ENCODE results near the gene HMGXB3. TPM values are rescaled to one million over a fixed set of nuclear protein-coding genes. Genes with fewer than 3 reads are reported as not detected.

HMGXB3 gene, protein sequence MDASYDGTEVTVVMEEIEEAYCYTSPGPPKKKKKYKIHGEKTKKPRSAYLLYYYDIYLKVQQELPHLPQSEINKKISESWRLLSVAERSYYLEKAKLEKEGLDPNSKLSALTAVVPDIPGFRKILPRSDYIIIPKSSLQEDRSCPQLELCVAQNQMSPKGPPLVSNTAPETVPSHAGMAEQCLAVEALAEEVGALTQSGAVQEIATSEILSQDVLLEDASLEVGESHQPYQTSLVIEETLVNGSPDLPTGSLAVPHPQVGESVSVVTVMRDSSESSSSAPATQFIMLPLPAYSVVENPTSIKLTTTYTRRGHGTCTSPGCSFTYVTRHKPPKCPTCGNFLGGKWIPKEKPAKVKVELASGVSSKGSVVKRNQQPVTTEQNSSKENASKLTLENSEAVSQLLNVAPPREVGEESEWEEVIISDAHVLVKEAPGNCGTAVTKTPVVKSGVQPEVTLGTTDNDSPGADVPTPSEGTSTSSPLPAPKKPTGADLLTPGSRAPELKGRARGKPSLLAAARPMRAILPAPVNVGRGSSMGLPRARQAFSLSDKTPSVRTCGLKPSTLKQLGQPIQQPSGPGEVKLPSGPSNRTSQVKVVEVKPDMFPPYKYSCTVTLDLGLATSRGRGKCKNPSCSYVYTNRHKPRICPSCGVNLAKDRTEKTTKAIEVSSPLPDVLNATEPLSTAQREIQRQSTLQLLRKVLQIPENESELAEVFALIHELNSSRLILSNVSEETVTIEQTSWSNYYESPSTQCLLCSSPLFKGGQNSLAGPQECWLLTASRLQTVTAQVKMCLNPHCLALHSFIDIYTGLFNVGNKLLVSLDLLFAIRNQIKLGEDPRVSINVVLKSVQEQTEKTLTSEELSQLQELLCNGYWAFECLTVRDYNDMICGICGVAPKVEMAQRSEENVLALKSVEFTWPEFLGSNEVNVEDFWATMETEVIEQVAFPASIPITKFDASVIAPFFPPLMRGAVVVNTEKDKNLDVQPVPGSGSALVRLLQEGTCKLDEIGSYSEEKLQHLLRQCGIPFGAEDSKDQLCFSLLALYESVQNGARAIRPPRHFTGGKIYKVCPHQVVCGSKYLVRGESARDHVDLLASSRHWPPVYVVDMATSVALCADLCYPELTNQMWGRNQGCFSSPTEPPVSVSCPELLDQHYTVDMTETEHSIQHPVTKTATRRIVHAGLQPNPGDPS (N-terminal part only)
- 31.1 and 51.5 TPM in 2 replicates for total RNA-seq

DNA sequence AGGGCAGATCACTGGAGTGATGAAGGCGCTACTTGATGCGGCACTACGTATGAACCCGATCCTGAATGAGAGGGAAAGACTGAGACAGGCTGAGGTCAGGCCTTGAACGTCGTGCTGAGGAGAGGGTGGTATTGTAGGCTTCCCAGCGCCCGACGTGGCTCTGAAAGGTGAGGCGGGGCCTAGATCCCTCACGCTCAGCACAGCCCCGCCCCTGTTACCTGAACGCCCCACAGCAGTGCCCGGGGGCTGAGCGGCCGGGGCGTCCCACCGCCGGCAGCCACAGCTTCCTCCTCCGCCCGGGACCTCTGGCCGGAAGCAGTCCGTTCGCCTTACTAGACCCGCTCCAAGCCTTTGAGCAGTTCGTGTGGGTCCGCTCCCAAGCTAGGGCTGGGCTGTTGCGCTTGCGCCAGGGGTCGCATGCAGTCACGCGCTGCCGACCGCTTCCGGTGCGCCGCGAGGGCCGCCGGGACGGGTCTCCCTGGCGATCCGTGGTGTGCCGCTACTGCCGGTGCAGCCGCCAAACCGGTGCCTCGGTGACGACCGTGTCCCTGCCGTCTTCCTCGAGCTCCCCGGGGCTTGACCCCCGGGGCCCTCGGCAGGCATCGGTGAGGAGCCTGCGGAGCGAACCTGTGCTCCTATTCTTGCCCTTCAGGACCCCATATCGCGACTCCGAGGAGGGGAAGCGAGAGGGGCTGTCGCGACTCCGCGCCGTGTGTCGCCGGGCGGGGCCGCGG is at the start of gene HMGXB3, which contains the start of gene TIGD6:
Gene HMGXB3, plus strand, starts transcription at position 484 of the 734 bp plus-strand sequence. CDS start 4,114 bp downstream, outside the sequence.
Gene TIGD6, minus strand, starts transcription at position 399 of the 734 bp plus-strand sequence. CDS start 4,306 bp downstream, outside the sequence.

DNA sequence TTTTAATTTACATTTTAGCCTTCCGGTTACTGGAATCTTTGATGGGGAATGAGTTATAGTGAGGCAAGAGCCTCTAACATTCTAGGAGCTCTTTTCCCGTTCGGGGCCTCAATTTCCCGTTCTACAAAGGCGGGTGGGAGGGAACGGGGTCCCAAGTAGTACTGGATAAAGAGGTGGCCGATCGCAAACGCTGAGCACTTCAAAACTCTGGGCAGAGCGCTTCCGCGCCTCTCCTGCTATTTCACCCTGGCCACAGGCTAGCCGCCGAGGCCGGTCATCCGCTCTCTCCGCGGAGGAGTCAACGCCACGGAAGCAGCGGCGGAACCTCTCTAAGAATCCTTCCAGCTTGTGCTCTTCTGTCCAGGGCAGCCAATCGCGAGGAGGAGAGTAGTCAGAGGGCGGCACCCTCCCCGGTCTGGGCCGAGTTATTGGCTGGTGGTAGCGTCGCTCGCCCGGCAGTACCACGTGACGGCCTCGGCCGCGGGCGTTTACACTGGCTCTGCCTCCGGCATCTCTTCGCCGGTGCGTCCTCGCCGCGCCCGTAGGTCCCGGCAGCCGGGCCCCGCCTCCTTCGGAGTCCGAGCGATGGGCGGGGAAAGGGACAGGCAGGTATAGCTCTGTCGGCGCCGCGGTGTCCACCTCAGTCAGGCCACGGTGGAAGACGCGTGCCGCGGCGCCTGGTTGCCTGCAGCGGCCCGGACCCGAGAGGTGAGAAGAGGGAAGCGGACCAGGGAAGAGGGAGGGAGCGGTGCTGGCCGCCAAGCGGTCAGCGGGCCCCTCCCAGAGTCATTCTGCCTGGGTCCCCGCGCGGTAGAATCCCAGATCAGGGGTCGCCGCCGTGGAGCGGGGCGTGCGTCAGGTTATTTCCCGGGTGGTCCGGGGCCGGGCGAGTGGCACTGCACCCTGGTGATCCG is 40.0 kb upstream of the HMGXB3 start, which contains the start of gene SLC26A2:
Gene SLC26A2, plus strand, starts transcription at position 487 of the 914 bp plus-strand sequence. CDS start 16,895 bp downstream, outside the sequence.

DNA sequence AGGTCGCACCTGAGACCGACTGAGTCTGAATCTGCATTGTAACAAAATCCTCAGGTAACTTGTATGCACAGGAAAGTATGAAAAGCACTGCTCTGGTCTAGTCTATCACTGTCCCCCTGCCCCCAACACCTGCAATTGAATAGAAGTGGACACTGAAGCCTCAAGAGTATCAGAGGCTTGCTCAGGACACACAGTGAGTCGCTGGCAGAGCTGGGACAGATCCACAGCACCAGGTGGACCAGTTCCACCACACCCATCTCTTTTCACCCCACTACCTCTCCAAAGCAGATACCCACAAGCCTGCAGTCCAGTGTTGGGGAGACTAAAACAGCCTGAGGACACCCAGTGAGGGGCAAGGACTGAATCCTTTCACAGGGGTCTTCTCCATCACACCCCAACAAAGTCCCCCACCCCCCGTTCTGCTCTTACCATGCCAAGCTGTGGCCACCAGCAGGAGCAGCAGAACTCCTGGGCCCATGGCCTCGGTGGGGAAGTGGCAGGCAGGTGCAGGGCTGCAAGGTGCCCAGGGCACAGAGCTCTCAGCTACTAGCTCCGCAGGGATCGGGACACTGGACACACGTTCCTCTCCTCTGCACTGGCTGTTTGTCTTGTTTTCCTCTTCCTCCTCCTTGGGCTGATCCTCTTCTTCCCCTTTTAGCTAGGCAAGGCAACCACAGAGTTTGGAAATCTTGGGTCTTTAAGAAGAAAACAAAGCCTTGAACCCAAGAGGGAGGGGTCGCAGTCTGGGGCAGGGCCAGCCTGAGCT is 85.6 kb downstream of the HMGXB3 start, which contains the start of gene CSF1R:
Gene CSF1R, minus strand, starts transcription at position 605 of the 766 bp plus-strand sequence. Its CDS starts 127 bp downstream, at position 478.

Other genes with a start within 250 kb of the HMGXB3 start
- gene PDE6A, start 55.9 kb upstream of the HMGXB3 start, total RNA-seq = 0.06 TPM in 1 of 2 replicates, not detected in the other
- gene SLC26A2, start 40.0 kb upstream of the HMGXB3 start, total RNA-seq = 13.6 and 40.5 TPM in 2 replicates
- 4.5 and 6.2 TPM in 2 replicates for gene TIGD6, start 85 bp upstream of the HMGXB3 start, total RNA-seq
- not detected in 2 replicates for gene CSF1R, start 85.8 kb downstream of the HMGXB3 start, total RNA-seq
- 2.6 and 8.9 TPM in 2 replicates for gene PDGFRB, start 155.1 kb downstream of the HMGXB3 start, total RNA-seq
- gene CDX1, start 166.0 kb downstream of the HMGXB3 start, total RNA-seq = not detected in 2 replicates
- gene SLC6A7, start 189.3 kb downstream of the HMGXB3 start, total RNA-seq = not detected in 2 replicates